ENCODE results near the gene EEF1AKMT2. TPM values are rescaled to one million over a fixed set of nuclear protein-coding genes. Genes with fewer than 3 reads are reported as not detected.

The EEF1AKMT2 gene
- total RNA-seq, 1 experiment from 2014 or later = 21.6 TPM

DNA sequence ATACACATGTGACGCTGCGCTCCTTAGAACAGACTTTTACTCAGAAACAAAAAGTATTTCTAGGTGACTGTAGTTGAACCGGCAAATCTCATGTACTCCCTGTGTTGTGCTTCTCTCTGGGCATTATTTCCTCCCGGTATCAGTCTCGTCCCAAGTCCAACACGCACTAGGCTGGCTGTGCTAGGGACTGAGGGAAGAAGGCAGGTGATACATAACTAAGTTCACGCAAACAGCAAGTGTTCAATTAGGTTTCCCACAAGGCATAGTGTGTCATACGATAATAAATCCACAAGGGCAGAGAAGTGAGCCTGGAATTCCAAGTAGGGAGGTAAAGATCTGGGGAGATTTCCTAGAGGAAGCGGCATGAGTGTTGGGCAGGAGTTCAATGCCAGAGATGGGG, 67.9 kb downstream of the EEF1AKMT2 start (continued):
- TF ChIP-seq, protein P1, sequence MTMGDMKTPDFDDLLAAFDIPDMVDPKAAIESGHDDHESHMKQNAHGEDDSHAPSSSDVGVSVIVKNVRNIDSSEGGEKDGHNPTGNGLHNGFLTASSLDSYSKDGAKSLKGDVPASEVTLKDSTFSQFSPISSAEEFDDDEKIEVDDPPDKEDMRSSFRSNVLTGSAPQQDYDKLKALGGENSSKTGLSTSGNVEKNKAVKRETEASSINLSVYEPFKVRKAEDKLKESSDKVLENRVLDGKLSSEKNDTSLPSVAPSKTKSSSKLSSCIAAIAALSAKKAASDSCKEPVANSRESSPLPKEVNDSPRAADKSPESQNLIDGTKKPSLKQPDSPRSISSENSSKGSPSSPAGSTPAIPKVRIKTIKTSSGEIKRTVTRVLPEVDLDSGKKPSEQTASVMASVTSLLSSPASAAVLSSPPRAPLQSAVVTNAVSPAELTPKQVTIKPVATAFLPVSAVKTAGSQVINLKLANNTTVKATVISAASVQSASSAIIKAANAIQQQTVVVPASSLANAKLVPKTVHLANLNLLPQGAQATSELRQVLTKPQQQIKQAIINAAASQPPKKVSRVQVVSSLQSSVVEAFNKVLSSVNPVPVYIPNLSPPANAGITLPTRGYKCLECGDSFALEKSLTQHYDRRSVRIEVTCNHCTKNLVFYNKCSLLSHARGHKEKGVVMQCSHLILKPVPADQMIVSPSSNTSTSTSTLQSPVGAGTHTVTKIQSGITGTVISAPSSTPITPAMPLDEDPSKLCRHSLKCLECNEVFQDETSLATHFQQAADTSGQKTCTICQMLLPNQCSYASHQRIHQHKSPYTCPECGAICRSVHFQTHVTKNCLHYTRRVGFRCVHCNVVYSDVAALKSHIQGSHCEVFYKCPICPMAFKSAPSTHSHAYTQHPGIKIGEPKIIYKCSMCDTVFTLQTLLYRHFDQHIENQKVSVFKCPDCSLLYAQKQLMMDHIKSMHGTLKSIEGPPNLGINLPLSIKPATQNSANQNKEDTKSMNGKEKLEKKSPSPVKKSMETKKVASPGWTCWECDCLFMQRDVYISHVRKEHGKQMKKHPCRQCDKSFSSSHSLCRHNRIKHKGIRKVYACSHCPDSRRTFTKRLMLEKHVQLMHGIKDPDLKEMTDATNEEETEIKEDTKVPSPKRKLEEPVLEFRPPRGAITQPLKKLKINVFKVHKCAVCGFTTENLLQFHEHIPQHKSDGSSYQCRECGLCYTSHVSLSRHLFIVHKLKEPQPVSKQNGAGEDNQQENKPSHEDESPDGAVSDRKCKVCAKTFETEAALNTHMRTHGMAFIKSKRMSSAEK (CRISPR knock-in tag; IDR thresholded peaks at IDR 0.05; ENCODE audit: borderline replicate concordance) = no peak
- TF ChIP-seq HMGA2 (CRISPR knock-in tag; IDR thresholded peaks at IDR 0.05) (no peak), NR2C2 (CRISPR knock-in tag; IDR thresholded peaks at IDR 0.05) (no peak), ATF3 (CRISPR knock-in tag; conservative IDR thresholded peaks at IDR 0.05) (no peak), RELA (CRISPR knock-in tag; IDR thresholded peaks at IDR 0.05; ENCODE audit: borderline replicate concordance) (no peak), MYBL2 (CRISPR knock-in tag; IDR thresholded peaks at IDR 0.05) (no peak), IRF2 (CRISPR knock-in tag; IDR thresholded peaks at IDR 0.05; ENCODE audit: borderline replicate concordance, low read depth) (no peak), ESRRA (CRISPR knock-in tag; IDR thresholded peaks at IDR 0.05; ENCODE audit: borderline replicate concordance) (no peak), ZSCAN18 (CRISPR knock-in tag; IDR thresholded peaks at IDR 0.05) (no peak), NFE2L1 (CRISPR knock-in tag; IDR thresholded peaks at IDR 0.05) (no peak)

GRCh38 chr10:124722798-124723783, 68.6 kb downstream of the EEF1AKMT2 start:
- no peaks in the 10 kb centered on the region for H3K9me3 Mint-ChIP-seq
- H3K4me1 Mint-ChIP-seq = peaks cover 31% of the 10 kb centered on the region
- no peak overlapping the region for H3K4me3 Mint-ChIP-seq
- DNase-seq (ENCODE audit: low spot score) (no peak), ATAC-seq (no peak)
- CTCF ChIA-PET = interaction anchor here (0.7 to 1.2 kb wide), 3 partner anchors 18 to 110 kb away, joined by 3 to 9 read pairs (median 4); no protein-coding TSS in a partner anchor
- H3K27me3 Mint-ChIP-seq (ENCODE audit: low read depth) = no peaks in the 10 kb centered on the region
- TF ChIP-seq FOXP1 (CRISPR knock-in tag; IDR thresholded peaks at IDR 0.05; ENCODE audit: borderline replicate concordance) (no peak), ZNF263 (CRISPR knock-in tag; IDR thresholded peaks at IDR 0.05; ENCODE audit: low read depth) (no peak), TCF7 (CRISPR knock-in tag; IDR thresholded peaks at IDR 0.05; ENCODE audit: low read depth) (no peak), RELA (CRISPR knock-in tag; IDR thresholded peaks at IDR 0.05; ENCODE audit: borderline replicate concordance) (no peak), EMX1 (CRISPR knock-in tag; IDR thresholded peaks at IDR 0.05) (no peak), SMAD4 (CRISPR knock-in tag; IDR thresholded peaks at IDR 0.05) (no peak), KAT7 (CRISPR knock-in tag; IDR thresholded peaks at IDR 0.05; ENCODE audit: borderline replicate concordance) (no peak), ESRRA (CRISPR knock-in tag; IDR thresholded peaks at IDR 0.05; ENCODE audit: borderline replicate concordance) (no peak), SOX15 (CRISPR knock-in tag; IDR thresholded peaks at IDR 0.05) (no peak), MAX (CRISPR knock-in tag; IDR thresholded peaks at IDR 0.05) (no peak)
- TF ChIP-seq, protein P2, sequence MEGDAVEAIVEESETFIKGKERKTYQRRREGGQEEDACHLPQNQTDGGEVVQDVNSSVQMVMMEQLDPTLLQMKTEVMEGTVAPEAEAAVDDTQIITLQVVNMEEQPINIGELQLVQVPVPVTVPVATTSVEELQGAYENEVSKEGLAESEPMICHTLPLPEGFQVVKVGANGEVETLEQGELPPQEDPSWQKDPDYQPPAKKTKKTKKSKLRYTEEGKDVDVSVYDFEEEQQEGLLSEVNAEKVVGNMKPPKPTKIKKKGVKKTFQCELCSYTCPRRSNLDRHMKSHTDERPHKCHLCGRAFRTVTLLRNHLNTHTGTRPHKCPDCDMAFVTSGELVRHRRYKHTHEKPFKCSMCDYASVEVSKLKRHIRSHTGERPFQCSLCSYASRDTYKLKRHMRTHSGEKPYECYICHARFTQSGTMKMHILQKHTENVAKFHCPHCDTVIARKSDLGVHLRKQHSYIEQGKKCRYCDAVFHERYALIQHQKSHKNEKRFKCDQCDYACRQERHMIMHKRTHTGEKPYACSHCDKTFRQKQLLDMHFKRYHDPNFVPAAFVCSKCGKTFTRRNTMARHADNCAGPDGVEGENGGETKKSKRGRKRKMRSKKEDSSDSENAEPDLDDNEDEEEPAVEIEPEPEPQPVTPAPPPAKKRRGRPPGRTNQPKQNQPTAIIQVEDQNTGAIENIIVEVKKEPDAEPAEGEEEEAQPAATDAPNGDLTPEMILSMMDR (IDR thresholded peaks at IDR 0.05) = no peak
- TF ChIP-seq, protein P3, sequence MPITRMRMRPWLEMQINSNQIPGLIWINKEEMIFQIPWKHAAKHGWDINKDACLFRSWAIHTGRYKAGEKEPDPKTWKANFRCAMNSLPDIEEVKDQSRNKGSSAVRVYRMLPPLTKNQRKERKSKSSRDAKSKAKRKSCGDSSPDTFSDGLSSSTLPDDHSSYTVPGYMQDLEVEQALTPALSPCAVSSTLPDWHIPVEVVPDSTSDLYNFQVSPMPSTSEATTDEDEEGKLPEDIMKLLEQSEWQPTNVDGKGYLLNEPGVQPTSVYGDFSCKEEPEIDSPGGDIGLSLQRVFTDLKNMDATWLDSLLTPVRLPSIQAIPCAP (CRISPR knock-in tag; IDR thresholded peaks at IDR 0.05) = no peak
- H3K27ac Mint-ChIP-seq = peak overlapping the region; percentile 17
- POLR2A ChIA-PET = no interaction called here
- no peaks in the 10 kb centered on the region for H3K36me3 Mint-ChIP-seq

Data from WTC11 (cell line).